Brain microvascular endothelial cell (primary cell): ENCODE data around the gene LCMT1.

Source experiments
- DNase-seq: peaks from one replicate; pipeline ENCODE4 v3.0.0-alpha.2; 2020
- H3K27ac ChIP-seq: fragments of 250-450 bp; sonication (Bioruptor Pico); 2 replicates; pipeline ENCODE4 v1.5.1; 2020; ENCODE audit warnings: mild to moderate bottlenecking, moderate library complexity
- H3K27me3 ChIP-seq: fragments of 250-450 bp; sonication (Bioruptor Pico); replicated peaks from 2 replicates; pipeline ENCODE4 v1.5.1; 2020; ENCODE audit warnings: mild to moderate bottlenecking
- H3K36me3 ChIP-seq: fragments of 250-450 bp; sonication (Bioruptor Pico); replicated peaks from 2 replicates; pipeline ENCODE4 v1.5.1; 2020; ENCODE audit warnings: mild to moderate bottlenecking
- H3K4me3 ChIP-seq: 2 replicates; pipeline ENCODE4 v1.5.1; 2011; ENCODE audit warnings: low read depth, mild to moderate bottlenecking, control low read depth, low read length, moderate library complexity
- in situ Hi-C: cut with HindIII; loops from 2 replicates; pipeline ENCODE4 v1.10.0; 2017; ENCODE audit warnings: low sequenced_read_pairs, low pct_ligation_motif_present
- TF ChIP-seq, protein P1 (sequence below): IDR thresholded peaks from 2 replicates; pipeline ENCODE4 v1.5.1; 2011; ENCODE audit warnings: low read depth, mild to moderate bottlenecking, moderate library complexity, low read length, control low read depth, inconsistent platforms; ENCODE audit errors: missing control alignments

LCMT1 gene

DNA sequence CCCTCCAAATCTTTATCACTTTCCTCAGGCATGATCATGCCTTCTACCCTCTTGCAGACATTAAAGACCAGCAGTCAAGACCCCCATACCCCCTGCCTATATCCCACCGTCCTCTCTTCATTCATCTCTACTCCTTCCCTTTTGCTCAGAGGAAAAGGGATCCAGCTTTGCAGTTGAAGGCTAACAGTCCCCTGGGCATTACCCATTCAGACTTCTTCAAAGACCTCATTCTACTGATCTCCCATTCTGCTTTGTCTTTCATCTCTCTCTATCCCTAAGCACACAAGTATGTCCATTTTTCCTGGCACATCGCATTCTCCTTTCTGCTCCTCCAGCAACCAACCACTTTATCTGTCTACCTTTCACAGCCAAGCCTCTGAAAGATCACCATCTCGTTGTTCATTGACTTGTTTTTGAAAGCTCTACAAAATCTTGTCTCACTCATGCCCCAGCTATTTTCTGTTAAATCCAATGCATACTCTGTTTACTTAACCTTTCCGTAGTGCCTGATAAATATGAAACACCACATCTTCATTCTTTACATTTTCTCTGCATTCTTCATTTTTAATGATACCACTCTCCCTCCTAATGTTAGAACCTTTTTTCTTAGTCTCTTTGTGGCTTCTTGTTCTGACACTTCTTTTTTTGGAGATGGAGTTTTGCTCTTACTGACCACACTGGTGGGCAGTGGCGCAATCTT lies 14.1 kb upstream of the LCMT1 start:
- in situ Hi-C loops, result no loop called here
- H3K4me3 ChIP-seq, result no peak overlapping the region
- DNase-seq, result peak; percentile 40
- H3K27me3 ChIP-seq, result no peaks in the 10 kb centered on the region
- peak overlapping the region; percentile 64 for H3K27ac ChIP-seq
- TF ChIP-seq, protein P1, sequence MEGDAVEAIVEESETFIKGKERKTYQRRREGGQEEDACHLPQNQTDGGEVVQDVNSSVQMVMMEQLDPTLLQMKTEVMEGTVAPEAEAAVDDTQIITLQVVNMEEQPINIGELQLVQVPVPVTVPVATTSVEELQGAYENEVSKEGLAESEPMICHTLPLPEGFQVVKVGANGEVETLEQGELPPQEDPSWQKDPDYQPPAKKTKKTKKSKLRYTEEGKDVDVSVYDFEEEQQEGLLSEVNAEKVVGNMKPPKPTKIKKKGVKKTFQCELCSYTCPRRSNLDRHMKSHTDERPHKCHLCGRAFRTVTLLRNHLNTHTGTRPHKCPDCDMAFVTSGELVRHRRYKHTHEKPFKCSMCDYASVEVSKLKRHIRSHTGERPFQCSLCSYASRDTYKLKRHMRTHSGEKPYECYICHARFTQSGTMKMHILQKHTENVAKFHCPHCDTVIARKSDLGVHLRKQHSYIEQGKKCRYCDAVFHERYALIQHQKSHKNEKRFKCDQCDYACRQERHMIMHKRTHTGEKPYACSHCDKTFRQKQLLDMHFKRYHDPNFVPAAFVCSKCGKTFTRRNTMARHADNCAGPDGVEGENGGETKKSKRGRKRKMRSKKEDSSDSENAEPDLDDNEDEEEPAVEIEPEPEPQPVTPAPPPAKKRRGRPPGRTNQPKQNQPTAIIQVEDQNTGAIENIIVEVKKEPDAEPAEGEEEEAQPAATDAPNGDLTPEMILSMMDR, result no peak
- H3K36me3 ChIP-seq, result no peaks in the 10 kb centered on the region

DNA sequence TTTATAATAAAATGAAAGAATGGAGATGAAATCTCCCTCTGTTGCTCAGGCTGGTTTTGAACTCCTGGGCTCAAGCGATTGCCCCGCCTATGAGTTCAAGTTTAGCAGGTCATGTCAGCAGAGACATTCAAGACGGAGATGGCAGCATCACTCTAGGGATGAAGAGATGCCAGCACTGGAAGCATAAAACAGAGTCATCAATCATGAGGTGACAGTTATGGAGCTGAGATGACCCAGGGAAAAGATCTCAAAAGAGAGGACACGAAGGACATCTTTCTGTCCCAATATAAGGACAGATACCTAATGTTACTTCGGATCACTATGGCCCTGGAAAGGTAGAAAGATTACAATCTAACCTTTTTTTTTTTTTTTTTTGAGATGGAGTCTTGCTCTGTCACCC lies 11.0 kb upstream of the LCMT1 start:
- TF ChIP-seq, protein P1, result no peak
- no peak overlapping the region for H3K27ac ChIP-seq
- no peaks in the 10 kb centered on the region for H3K27me3 ChIP-seq
- no peaks in the 10 kb centered on the region for H3K36me3 ChIP-seq
- in situ Hi-C loops, result no loop called here
- DNase-seq, result no peak
- H3K4me3 ChIP-seq, result no peak overlapping the region

- H3K27me3 ChIP-seq, result no peaks in the 10 kb centered on the region
- H3K4me3 ChIP-seq, result peak overlapping the region; percentile 84
- peak; percentile 85 for DNase-seq
- in situ Hi-C loops, result no loop called here
- no peaks in the 10 kb centered on the region for H3K36me3 ChIP-seq
- H3K27ac ChIP-seq, result peak overlapping the region; percentile 36
- TF ChIP-seq, protein P1, result peak; percentile 33
These were observed 4.7 kb upstream of the LCMT1 start for GRCh38 chr16:25106567-25107465.

DNA sequence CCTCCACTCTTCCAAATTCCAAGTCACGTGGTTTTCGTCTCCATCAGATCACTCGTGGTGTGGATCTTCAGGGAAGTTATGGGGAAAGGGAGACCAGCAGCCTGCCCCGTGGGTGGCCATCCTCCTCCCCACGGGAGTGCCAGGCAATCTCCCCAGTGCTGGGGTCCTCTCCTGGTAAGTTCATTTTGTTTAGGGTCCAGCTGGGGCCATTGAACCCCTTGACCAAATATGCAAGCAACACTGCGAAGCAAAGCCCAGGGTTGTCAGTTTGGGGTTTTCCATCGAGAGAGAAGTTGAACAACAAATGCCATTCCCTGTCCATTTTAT lies 4.1 kb upstream of the LCMT1 start:
- no peak for DNase-seq
- Histone ChIP-seq H3K4me3 (peak overlapping the region; percentile 84), H3K27me3 (no peaks in the 10 kb centered on the region), H3K36me3 (no peaks in the 10 kb centered on the region), H3K27ac (no peak overlapping the region)
- TF ChIP-seq, protein P1, result no peak
- in situ Hi-C loops, result no loop called here

DNA sequence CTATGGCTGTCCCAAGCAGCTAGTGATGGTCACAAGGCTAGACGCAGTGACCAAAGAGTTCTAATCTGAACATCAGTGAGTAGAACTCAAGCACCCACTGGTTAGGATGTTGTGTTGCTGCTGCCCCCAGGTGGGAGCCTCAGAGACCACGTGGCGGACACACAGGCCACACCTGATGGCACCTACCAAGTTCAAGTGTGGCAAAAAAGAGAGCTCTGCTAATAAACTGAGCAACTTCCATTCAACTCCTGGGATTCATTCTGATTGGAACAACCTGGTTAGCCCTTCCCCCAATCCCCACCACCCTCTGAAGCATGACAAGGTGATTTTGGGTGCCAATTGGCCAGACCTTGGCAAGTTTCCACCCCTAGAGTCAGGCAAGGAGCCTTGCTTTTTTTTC lies 3.5 kb upstream of the LCMT1 start:
- Histone ChIP-seq H3K4me3 (no peak overlapping the region), H3K36me3 (no peaks in the 10 kb centered on the region), H3K27me3 (no peaks in the 10 kb centered on the region), H3K27ac (no peak overlapping the region)
- no peak for DNase-seq
- in situ Hi-C loops, result no loop called here
- TF ChIP-seq, protein P1, result peak; percentile 29
